Psoas muscle (tissue), 8 donors: ENCODE data around the gene SUZ12. TPM values are rescaled to one million over a fixed set of nuclear protein-coding genes. Genes with fewer than 3 reads are reported as not detected.

ENCODE experiments used
- ATAC-seq, 4 donors: fragments of 200-7000 bp; cut with Tn5 transposase; one replicate each; pipeline ENCODE4 v1.9.1; 2020; ENCODE audit warnings: moderate library complexity in 3 of 4, mild to moderate bottlenecking in 2 of 4
- DNase-seq, 2 donors: peaks; one replicate each; pipeline ENCODE4 v3.0.0-alpha.2; 2020
- H3K27ac ChIP-seq: fragments of 200-600 bp; one replicate; pipeline ENCODE4 v1.8.0; 2022
- H3K27me3 ChIP-seq, 3 donors: fragments of 200-600 bp in 1 of 3; one replicate each; pipeline versions ENCODE4 v1.6.1 to v1.8.0; 2013 to 2022; ENCODE audit warnings: low read length in 2 of 3, mild to moderate bottlenecking in 2 of 3, moderate library complexity in 1 of 3; ENCODE audit not compliant: insufficient read depth in 3 of 3
- H3K36me3 ChIP-seq, 2 donors: fragments of 200-600 bp in 1 of 2; one replicate each; pipeline versions ENCODE4 v1.6.1 to v1.8.0; 2013 to 2022; ENCODE audit warnings: low read depth in 1 of 2, mild to moderate bottlenecking in 1 of 2, moderate library complexity in 1 of 2; ENCODE audit not compliant: insufficient read depth in 1 of 2
- H3K4me1 ChIP-seq: fragments of 200-600 bp; one replicate; pipeline ENCODE4 v1.8.0; 2022
- H3K4me3 ChIP-seq: fragments of 200-600 bp; one replicate; pipeline ENCODE4 v1.8.0; 2022; ENCODE audit warnings: mild to moderate bottlenecking
- H3K9me3 ChIP-seq: fragments of 200-600 bp; one replicate; pipeline ENCODE4 v1.8.0; 2022
- CTCF ChIP-seq: fragments of 200-600 bp; IDR thresholded peaks from one replicate; pipeline ENCODE4 v1.8.0; 2022; ENCODE audit warnings: antibody characterized with exemption
- WGBS, 3 donors: extraction: QIAGEN DNeasy Blood & Tissue Kit; methylation state at CpG; one replicate each; pipeline versions ENCODE4 v1.1.6 to v1.1.7; 2013; 5-methylcytosine and 5-hydroxymethylcytosine counted together
- intact Hi-C, 2 donors: fragments of 100-400 bp; cut with DNase I; formaldehyde crosslinking; loops; one replicate each; pipeline versions ENCODE4 v1.11.0 to v1.14.2; 2022
- polyA plus RNA-seq, 3 donors: library from polyadenylated mRNA; stranded (reverse); fragments of 200-250 nt; gene quantifications; one replicate each; pipeline ENCODE4 v1.2.3, GENCODE V29; 2013
- total RNA-seq, 4 donors: library from RNA; stranded (reverse); fragmentation: NEBNext Ultra II Directional in 2 of 4; extraction: Animal tissue kit (Norgen Biotek cat#: 25700) in 2 of 4; gene quantifications; one replicate each; pipeline versions ENCODE4 v1.2.1 to v1.2.4, GENCODE V29; 2021 to 2023
- donor health status: healthy with polysubstance abuse.
- donor health status: DM: no; HTN: no; CAD: no; lungs with moderate emphysema.
- donor health status: Bipolar disorder and iron deficiency.
- donor health status: healthy.
- donor health status: DM: yes; HTN: yes; CAD: no.
- donor health status: DM: no; HTN: no; CAD: no.
- donor health status: DM: no; HTN: no; CAD: no.
- donor health status: DM: yes; HTN: yes; CAD: no.

Gene SUZ12
- total and polyA plus RNA-seq, 7 donors = 4.7 to 11.5 (median 9.7) TPM

- ATAC-seq (peak; percentile 98 to 100 (median 98)), DNase-seq (peak; percentile 87 to 93)
- intact Hi-C loops = loop anchor here in 1 of 2 donors (5.0 kb wide), 1 partner anchor 135 kb away; the partner anchor contains the start of gene RHOT1
- H3K9me3 ChIP-seq = no peaks in the 10 kb centered on the region
- WGBS, 3 donors = 0 to 1% (median 1%) methylated on average over 40 to 51 of the region's 51 CpGs
- H3K27me3 ChIP-seq = no peaks in the 10 kb centered on the region
- H3K27ac ChIP-seq = peak within 1 kb of the TSS; percentile 75
- no peaks in the 10 kb centered on the region for H3K36me3 ChIP-seq
- peak within 1 kb of the TSS; percentile 83 for H3K4me3 ChIP-seq
- peaks cover 7% of the 10 kb centered on the region for H3K4me1 ChIP-seq
- peak; percentile 94 for TF ChIP-seq CTCF
Measured at GRCh38 chr17:32006957-32007462, 70.2 kb downstream of the SUZ12 start, which contains the start of gene LRRC37B. Gene LRRC37B, plus strand, starts transcription at chr17:32007383. Its CDS starts 14,010 bp downstream, at chr17:32021393.

GRCh38 chr17:32007463-32008298 is 70.9 kb downstream of the SUZ12 start:
- 0 to 1% (median 0%) methylated on average over 43 to 80 of the region's 80 CpGs for WGBS, 3 donors
- intact Hi-C loops = loop anchor here in 1 of 2 donors (5.0 kb wide), 1 partner anchor 135 kb away; the partner anchor contains the start of gene RHOT1
- DNase-seq (peak in 1 of 2 donors; percentile 19), ATAC-seq (peak; percentile 68 to 77 (median 70))
- Histone ChIP-seq H3K27ac (peak overlapping the region; percentile 75), H3K9me3 (no peaks in the 10 kb centered on the region), H3K36me3 (no peaks in the 10 kb centered on the region), H3K27me3 (no peaks in the 10 kb centered on the region), H3K4me3 (peak overlapping the region; percentile 83), H3K4me1 (peaks cover 7% of the 10 kb centered on the region)
- no peak for TF ChIP-seq CTCF

GRCh38 chr17:32009262-32009542 is 72.4 kb downstream of the SUZ12 start:
- Histone ChIP-seq H3K4me3 (peak overlapping the region; percentile 83), H3K27ac (no peak overlapping the region), H3K9me3 (no peaks in the 10 kb centered on the region), H3K27me3 (no peaks in the 10 kb centered on the region), H3K36me3 (no peaks in the 10 kb centered on the region), H3K4me1 (peaks cover 7% of the 10 kb centered on the region)
- DNase-seq = no peak
- intact Hi-C loops = loop anchor here in 1 of 2 donors (5.0 kb wide), 1 partner anchor 133 kb away; the partner anchor contains the start of gene RHOT1
- 89 to 90% (median 90%) methylated on average over 2 of the region's 2 CpGs for WGBS, 3 donors
- no peak for ATAC-seq
- no peak for TF ChIP-seq CTCF

GRCh38 chr17:32010114-32010513 is 73.3 kb downstream of the SUZ12 start:
- H3K36me3 ChIP-seq = no peaks in the 10 kb centered on the region
- ATAC-seq (no peak), DNase-seq (no peak)
- peaks cover 12% of the 10 kb centered on the region for H3K4me1 ChIP-seq
- H3K27me3 ChIP-seq = no peaks in the 10 kb centered on the region
- H3K27ac ChIP-seq = no peak overlapping the region
- no peak for TF ChIP-seq CTCF
- peak overlapping the region; percentile 83 for H3K4me3 ChIP-seq
- intact Hi-C loops = loop anchor here in 1 of 2 donors (10.0 kb wide), 1 partner anchor 125 kb away; no protein-coding TSS in a partner anchor
- 78 to 84% (median 83%) methylated on average over 4 of the region's 4 CpGs for WGBS, 3 donors
- no peaks in the 10 kb centered on the region for H3K9me3 ChIP-seq
